Mucosa of stomach (tissue), 1 donor: ENCODE data around the gene LNPEP.

Experiments used
- H3K27me3 ChIP-seq: one replicate; pipeline ENCODE4 v1.7.0; 2013; ENCODE audit warnings: mild to moderate bottlenecking, low read length; ENCODE audit not compliant: control insufficient read depth, insufficient read depth
- H3K36me3 ChIP-seq: one replicate; pipeline ENCODE4 v1.7.0; 2013; ENCODE audit warnings: low read length; ENCODE audit not compliant: control insufficient read depth, insufficient read depth
- H3K4me1 ChIP-seq: one replicate; pipeline ENCODE4 v1.7.0; 2013; ENCODE audit warnings: mild to moderate bottlenecking, low read length; ENCODE audit not compliant: control insufficient read depth, insufficient read depth
- H3K4me3 ChIP-seq: one replicate; pipeline ENCODE4 v1.7.0; 2013; ENCODE audit warnings: low read length
- H3K9ac ChIP-seq: one replicate; pipeline ENCODE4 v1.7.0; 2013; ENCODE audit warnings: mild to moderate bottlenecking, low read length, moderate library complexity
- H3K9me3 ChIP-seq: one replicate; pipeline ENCODE4 v1.7.0; 2013; ENCODE audit warnings: mild to moderate bottlenecking, low read length, moderate library complexity; ENCODE audit not compliant: control insufficient read depth
- donor health status: Pancreatic carcinoma.

LNPEP gene

GRCh38 chr5:96946381-96946780 lies 10.5 kb downstream of the LNPEP start:
- Histone ChIP-seq H3K4me3 (no peak overlapping the region), H3K27me3 (no peaks in the 10 kb centered on the region), H3K9ac (no peak overlapping the region), H3K9me3 (no peaks in the 10 kb centered on the region), H3K4me1 (no peaks in the 10 kb centered on the region), H3K36me3 (no peaks in the 10 kb centered on the region)

- Histone ChIP-seq H3K4me3 (no peak overlapping the region), H3K4me1 (peaks cover 10% of the 10 kb centered on the region), H3K27me3 (no peaks in the 10 kb centered on the region), H3K36me3 (no peaks in the 10 kb centered on the region), H3K9me3 (no peaks in the 10 kb centered on the region), H3K9ac (no peak overlapping the region)
Observed at GRCh38 chr5:96952118-96952750, 16.4 kb downstream of the LNPEP start.

GRCh38 chr5:96952974-96953730 lies 17.3 kb downstream of the LNPEP start:
- no peak overlapping the region for H3K4me3 ChIP-seq
- peaks cover 10% of the 10 kb centered on the region for H3K4me1 ChIP-seq
- no peaks in the 10 kb centered on the region for H3K9me3 ChIP-seq
- no peak overlapping the region for H3K9ac ChIP-seq
- H3K36me3 ChIP-seq, result no peaks in the 10 kb centered on the region
- no peaks in the 10 kb centered on the region for H3K27me3 ChIP-seq

- Histone ChIP-seq H3K9ac (no peak overlapping the region), H3K27me3 (no peaks in the 10 kb centered on the region), H3K36me3 (no peaks in the 10 kb centered on the region), H3K9me3 (no peaks in the 10 kb centered on the region), H3K4me1 (peaks cover 10% of the 10 kb centered on the region), H3K4me3 (no peak overlapping the region)
Observed at GRCh38 chr5:96957254-96958049, 21.6 kb downstream of the LNPEP start.

- no peaks in the 10 kb centered on the region for H3K9me3 ChIP-seq
- no peak overlapping the region for H3K4me3 ChIP-seq
- H3K27me3 ChIP-seq, result no peaks in the 10 kb centered on the region
- no peak overlapping the region for H3K9ac ChIP-seq
- H3K4me1 ChIP-seq, result peaks cover 8% of the 10 kb centered on the region
- H3K36me3 ChIP-seq, result no peaks in the 10 kb centered on the region
Observed at GRCh38 chr5:96958977-96959376, 23.1 kb downstream of the LNPEP start.

- no peak overlapping the region for H3K9ac ChIP-seq
- H3K36me3 ChIP-seq, result no peaks in the 10 kb centered on the region
- H3K9me3 ChIP-seq, result no peaks in the 10 kb centered on the region
- no peaks in the 10 kb centered on the region for H3K27me3 ChIP-seq
- H3K4me1 ChIP-seq, result peaks cover 8% of the 10 kb centered on the region
- no peak overlapping the region for H3K4me3 ChIP-seq
Observed at GRCh38 chr5:96961053-96961452, 25.2 kb downstream of the LNPEP start.

GRCh38 chr5:96962540-96962991 lies 26.7 kb downstream of the LNPEP start:
- Histone ChIP-seq H3K27me3 (no peaks in the 10 kb centered on the region), H3K4me1 (peaks cover 8% of the 10 kb centered on the region), H3K9me3 (no peaks in the 10 kb centered on the region), H3K9ac (no peak overlapping the region), H3K36me3 (no peaks in the 10 kb centered on the region), H3K4me3 (no peak overlapping the region)

- Histone ChIP-seq H3K9ac (no peak overlapping the region), H3K36me3 (no peaks in the 10 kb centered on the region), H3K4me3 (no peak overlapping the region), H3K4me1 (peaks cover 11% of the 10 kb centered on the region), H3K27me3 (no peaks in the 10 kb centered on the region), H3K9me3 (no peaks in the 10 kb centered on the region)
Observed at GRCh38 chr5:96963267-96963666, 27.4 kb downstream of the LNPEP start.

- no peak overlapping the region for H3K9ac ChIP-seq
- no peaks in the 10 kb centered on the region for H3K9me3 ChIP-seq
- no peaks in the 10 kb centered on the region for H3K27me3 ChIP-seq
- peaks cover 12% of the 10 kb centered on the region for H3K4me1 ChIP-seq
- no peak overlapping the region for H3K4me3 ChIP-seq
- no peaks in the 10 kb centered on the region for H3K36me3 ChIP-seq
Observed at GRCh38 chr5:96966801-96967200, 30.9 kb downstream of the LNPEP start.

- Histone ChIP-seq H3K36me3 (no peaks in the 10 kb centered on the region), H3K9me3 (no peaks in the 10 kb centered on the region), H3K4me1 (peaks cover 12% of the 10 kb centered on the region), H3K9ac (no peak overlapping the region), H3K4me3 (no peak overlapping the region), H3K27me3 (no peaks in the 10 kb centered on the region)
Observed at GRCh38 chr5:96967400-96967799, 31.5 kb downstream of the LNPEP start.

- Histone ChIP-seq H3K9ac (no peak overlapping the region), H3K27me3 (no peaks in the 10 kb centered on the region), H3K4me1 (peaks cover 8% of the 10 kb centered on the region), H3K9me3 (no peaks in the 10 kb centered on the region), H3K36me3 (no peaks in the 10 kb centered on the region), H3K4me3 (no peak overlapping the region)
Observed at GRCh38 chr5:96968074-96968473, 32.2 kb downstream of the LNPEP start.

- H3K4me3 ChIP-seq, result no peak overlapping the region
- peaks cover 5% of the 10 kb centered on the region for H3K4me1 ChIP-seq
- H3K9me3 ChIP-seq, result no peaks in the 10 kb centered on the region
- H3K36me3 ChIP-seq, result no peaks in the 10 kb centered on the region
- no peak overlapping the region for H3K9ac ChIP-seq
- no peaks in the 10 kb centered on the region for H3K27me3 ChIP-seq
Observed at GRCh38 chr5:96968614-96969013, 32.7 kb downstream of the LNPEP start.
